Limb (tissue), 2 donors: ENCODE data around the gene ANP32B.

Experiments
- DNase-seq, 2 donors: peaks; one replicate each; pipeline ENCODE4 v3.0.0-alpha.2; 2016; ENCODE audit errors: extremely low spot score in 2 of 2

The ANP32B gene

GRCh38 chr9:98022447-98022846, 39.3 kb downstream of the ANP32B start:
- DNase-seq = no peak

GRCh38 chr9:98024702-98025101, 41.6 kb downstream of the ANP32B start:
- no peak for DNase-seq

- DNase-seq = no peak
Measured at GRCh38 chr9:98031169-98031568, 48.0 kb downstream of the ANP32B start.

- no peak for DNase-seq
Measured at GRCh38 chr9:98031935-98032334, 48.8 kb downstream of the ANP32B start.

GRCh38 chr9:98034593-98035546, 51.7 kb downstream of the ANP32B start:
- DNase-seq = peak; percentile 43 to 85

- DNase-seq = no peak
Measured at GRCh38 chr9:98037357-98037756, 54.2 kb downstream of the ANP32B start.

GRCh38 chr9:98038958-98039357, 55.8 kb downstream of the ANP32B start:
- DNase-seq = no peak

- no peak for DNase-seq
Measured at GRCh38 chr9:98039607-98040017, 56.5 kb downstream of the ANP32B start.

- no peak for DNase-seq
Measured at GRCh38 chr9:98040212-98040611, 57.1 kb downstream of the ANP32B start.

GRCh38 chr9:98043915-98044314, 60.8 kb downstream of the ANP32B start:
- no peak for DNase-seq

- no peak for DNase-seq
Measured at GRCh38 chr9:98045234-98046179, 62.4 kb downstream of the ANP32B start.

GRCh38 chr9:98046180-98046543, 63.0 kb downstream of the ANP32B start:
- DNase-seq = no peak

- DNase-seq = no peak
Measured at GRCh38 chr9:98047002-98047401, 63.9 kb downstream of the ANP32B start.

GRCh38 chr9:98049288-98050072, 66.3 kb downstream of the ANP32B start:
- no peak for DNase-seq

- no peak for DNase-seq
Measured at GRCh38 chr9:98050351-98050750, 67.2 kb downstream of the ANP32B start.

GRCh38 chr9:98054376-98054951, 71.3 kb downstream of the ANP32B start:
- no peak for DNase-seq

- peak; percentile 92 to 97 for DNase-seq
Measured at GRCh38 chr9:98056269-98057137, 73.4 kb downstream of the ANP32B start, which contains the start of gene NANS. Gene NANS, plus strand, starts transcription at chr9:98056732. Its CDS starts 77 bp downstream, at chr9:98056809.

GRCh38 chr9:98057138-98057799, 74.1 kb downstream of the ANP32B start:
- peak in 1 of 2 donors; percentile 35 for DNase-seq

- no peak for DNase-seq
Measured at GRCh38 chr9:98062161-98062560, 79.0 kb downstream of the ANP32B start.
